HG02885 (cell line): ENCODE measurements around the gene MATCAP1.

ENCODE experiments used
- ATAC-seq: cut with Tn5 transposase; IDR thresholded peaks from one replicate; pipeline ENCODE4 v1.9.1; 2021; ENCODE audit warnings: mild to moderate bottlenecking; ENCODE audit not compliant: unreplicated experiment, poor library complexity

Gene MATCAP1

DNA sequence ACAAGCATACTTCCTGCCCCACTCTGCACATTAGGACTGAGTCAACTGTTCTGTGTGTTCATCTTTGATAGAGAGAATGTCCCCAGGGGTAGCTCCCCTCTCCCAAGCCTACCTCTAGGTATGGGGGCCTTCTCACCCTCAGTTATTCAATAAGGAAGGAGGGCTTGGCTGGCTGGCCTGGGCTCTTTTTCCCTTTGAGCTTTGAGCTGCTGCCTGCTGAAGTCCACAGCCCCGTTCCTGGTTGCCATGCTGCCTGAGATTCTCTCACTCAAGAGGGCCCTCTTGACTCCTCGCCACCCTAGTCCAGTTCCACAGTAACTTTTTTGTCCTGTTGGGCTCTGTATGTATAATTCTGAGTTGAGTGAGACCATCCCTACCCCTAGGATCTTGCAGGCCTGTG is 38.0 kb downstream of the MATCAP1 start:
- no peak for ATAC-seq

DNA sequence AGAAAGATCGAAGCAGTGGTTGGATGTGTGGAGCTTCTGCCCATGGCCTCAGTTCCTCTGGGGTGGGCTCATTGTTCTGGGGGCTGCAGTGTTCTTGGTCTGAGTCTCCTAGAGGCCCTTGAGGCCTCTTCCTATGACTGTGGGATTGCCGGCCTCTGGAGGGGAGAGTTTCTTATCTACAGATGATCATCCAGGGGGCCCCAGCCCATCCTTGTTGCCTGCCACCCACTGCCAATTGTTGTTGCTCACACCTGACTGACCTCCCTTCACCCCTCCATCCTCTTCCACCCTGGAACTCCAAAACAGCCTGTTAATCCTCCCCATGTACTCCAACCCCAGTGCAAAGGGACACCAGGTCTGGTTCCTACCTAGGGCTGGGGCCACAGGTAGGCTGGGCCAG is 38.8 kb downstream of the MATCAP1 start:
- no peak for ATAC-seq

DNA sequence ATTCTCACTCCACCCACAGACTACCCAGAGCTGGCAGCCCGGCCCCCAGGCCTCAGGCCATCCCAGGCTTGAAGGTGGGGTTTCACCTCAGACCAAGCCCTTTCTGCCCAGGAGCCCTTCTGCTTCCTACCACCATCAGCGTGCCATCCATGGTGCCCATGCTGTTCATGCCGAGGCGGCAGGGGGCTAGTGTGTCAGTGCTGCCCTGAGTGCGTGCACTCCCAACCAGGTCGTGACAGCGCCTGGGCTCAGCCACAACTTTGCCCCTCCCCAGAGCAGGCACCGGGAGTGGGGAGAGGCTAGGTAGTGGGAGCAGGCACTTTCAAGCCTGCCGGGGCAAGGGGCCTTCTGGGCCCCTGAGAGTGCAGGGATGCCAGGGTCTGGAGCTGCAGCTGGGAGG is 41.4 kb downstream of the MATCAP1 start:
- ATAC-seq = no peak

DNA sequence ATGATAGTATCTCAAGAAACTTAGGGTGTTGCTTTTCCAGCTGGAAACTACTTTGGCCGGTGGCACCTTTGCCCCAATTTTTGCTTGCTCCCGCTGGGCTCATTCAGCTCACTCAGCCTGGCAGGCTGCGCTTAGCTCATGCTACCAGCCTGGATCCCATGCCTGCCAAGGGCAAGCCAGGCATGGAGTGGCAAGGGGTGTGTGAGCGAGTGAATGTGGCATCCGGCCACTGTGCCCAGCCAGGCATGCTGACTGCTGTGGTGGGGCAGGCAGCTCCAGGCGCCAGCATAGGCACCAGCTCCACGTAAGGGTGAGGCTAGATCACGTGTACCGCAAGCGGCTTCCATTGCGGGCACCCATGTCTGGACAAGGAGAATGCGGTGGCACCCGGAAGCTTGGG is 42.4 kb downstream of the MATCAP1 start:
- ATAC-seq = no peak

DNA sequence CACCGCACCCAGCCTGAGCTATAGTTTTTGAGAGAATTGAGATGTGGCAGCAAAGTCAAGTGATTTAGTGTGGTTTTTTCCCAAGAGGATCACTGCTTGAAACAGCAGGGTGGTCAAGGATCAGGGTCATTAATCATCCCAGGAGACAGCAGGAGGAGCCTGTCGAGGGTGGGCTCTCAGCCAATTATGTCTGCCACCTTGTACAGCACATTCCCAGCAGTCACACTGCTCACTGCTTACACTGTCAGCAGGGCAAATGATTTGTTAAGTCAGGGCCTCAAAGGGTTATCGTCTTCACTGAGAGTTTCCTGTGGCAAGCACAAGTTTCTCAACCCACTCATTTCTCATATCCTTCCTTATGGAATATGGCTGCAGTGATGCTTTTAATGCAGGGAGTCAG is 46.2 kb downstream of the MATCAP1 start:
- ATAC-seq = no peak

DNA sequence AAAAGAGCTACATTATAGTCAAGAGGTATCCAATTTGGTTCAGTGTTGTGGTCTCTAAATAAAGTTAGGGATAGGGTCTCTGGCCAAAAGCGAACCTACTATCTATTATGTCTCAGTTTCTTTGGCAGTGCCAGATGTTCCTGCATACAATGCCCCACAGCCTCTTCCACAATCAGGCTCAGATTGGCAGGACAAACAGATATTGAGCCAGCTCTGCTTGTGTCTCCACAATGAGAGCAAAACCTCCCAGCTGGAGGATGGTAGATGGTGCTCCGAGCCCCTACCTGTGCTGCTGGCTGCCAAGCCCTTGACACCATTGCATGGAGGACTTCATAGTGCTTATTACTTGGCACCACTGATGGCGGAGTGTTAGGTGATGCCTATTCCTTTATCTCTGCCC is 54.3 kb downstream of the MATCAP1 start:
- no peak for ATAC-seq

DNA sequence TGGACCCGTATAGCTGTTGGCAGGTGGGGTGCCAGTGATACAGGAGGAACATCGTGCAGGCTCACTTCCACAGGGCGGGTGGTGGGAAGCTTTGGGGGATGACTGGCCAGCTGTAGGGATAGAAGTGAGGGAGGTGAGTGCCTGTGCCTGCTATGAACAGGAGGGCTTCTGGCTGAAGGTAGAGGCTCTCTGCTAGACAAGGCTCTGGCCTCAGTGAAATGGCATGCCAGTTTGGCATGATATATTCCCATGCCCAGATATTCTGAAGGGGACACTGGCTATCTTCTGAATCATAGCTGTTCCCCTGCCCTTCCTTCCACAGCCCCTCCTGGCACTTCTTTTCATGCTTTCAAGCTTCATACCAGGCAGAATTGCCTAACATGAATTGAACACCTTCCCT is 54.9 kb downstream of the MATCAP1 start:
- no peak for ATAC-seq

DNA sequence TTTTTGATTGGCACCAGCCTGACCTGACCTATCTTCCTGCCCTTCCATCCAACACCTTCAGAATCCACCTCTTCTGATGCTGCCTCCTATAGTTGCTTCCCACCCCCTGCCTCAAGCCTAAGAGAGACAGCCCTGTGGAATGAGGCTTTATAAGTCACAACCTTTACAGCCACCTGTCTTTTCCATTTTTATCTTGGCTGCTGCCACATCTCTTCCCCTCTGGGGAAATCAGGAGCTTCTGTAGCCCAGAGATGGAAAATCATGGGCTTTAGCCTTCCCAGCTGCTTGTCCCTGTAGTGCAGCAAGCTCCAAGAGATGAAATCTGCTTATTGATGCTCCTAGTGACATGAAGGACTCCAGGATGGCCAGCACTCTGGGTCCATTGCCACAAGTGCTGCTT is 55.3 kb downstream of the MATCAP1 start:
- no peak for ATAC-seq
